Spleen (tissue), 7 donors: ENCODE measurements around the gene MTCP1.

ENCODE experiments used
- POLR2A ChIP-seq, 3 donors: fragments of 450-650 bp; IDR thresholded peaks; one replicate each; pipeline ENCODE4 v1.5.1; 2017; ENCODE audit warnings: antibody characterized with exemption in 3 of 3, mild to moderate bottlenecking in 1 of 3
- POLR2AphosphoS5 ChIP-seq, 3 donors: sonication (generic); formaldehyde crosslinking; IDR thresholded peaks; one replicate each; pipeline ENCODE4 v1.5.1; 2017; ENCODE audit warnings: antibody characterized with exemption in 3 of 3
- TF ChIP-seq, protein P1 (sequence below), 11 experiments: fragments of 200-600 bp in 7 of 11; fragments of 450-650 bp in 4 of 11; sonication (generic) in 4 of 11; IDR thresholded peaks in 8 of 11; conservative IDR thresholded peaks in 3 of 11; 1 replicate in 7 of 11; 2 replicates in 4 of 11; pipeline versions ENCODE4 v1.4.0 to v1.8.0; 2016 to 2021; ENCODE audit warnings: antibody characterized with exemption in 11 of 11, inconsistent platforms in 4 of 11, mild to moderate bottlenecking in 1 of 11
- donor health status: DM: no; HTN: no; CAD: no; lungs with moderate emphysema.
- donor health status: DM: no; HTN: no; CAD: no.
- donor health status: DM: no; HTN: no; CAD: no.

GRCh38 chrX:155105919-155106318 lies 35.0 kb upstream of the MTCP1 start:
- TF ChIP-seq, protein P1, sequence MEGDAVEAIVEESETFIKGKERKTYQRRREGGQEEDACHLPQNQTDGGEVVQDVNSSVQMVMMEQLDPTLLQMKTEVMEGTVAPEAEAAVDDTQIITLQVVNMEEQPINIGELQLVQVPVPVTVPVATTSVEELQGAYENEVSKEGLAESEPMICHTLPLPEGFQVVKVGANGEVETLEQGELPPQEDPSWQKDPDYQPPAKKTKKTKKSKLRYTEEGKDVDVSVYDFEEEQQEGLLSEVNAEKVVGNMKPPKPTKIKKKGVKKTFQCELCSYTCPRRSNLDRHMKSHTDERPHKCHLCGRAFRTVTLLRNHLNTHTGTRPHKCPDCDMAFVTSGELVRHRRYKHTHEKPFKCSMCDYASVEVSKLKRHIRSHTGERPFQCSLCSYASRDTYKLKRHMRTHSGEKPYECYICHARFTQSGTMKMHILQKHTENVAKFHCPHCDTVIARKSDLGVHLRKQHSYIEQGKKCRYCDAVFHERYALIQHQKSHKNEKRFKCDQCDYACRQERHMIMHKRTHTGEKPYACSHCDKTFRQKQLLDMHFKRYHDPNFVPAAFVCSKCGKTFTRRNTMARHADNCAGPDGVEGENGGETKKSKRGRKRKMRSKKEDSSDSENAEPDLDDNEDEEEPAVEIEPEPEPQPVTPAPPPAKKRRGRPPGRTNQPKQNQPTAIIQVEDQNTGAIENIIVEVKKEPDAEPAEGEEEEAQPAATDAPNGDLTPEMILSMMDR (IDR thresholded peaks at IDR 0.05 in 8 of 11, conservative IDR thresholded peaks at IDR 0.05 in 3 of 11): no peak
- TF ChIP-seq POLR2A (IDR thresholded peaks at IDR 0.05) (no peak), POLR2AphosphoS5 (IDR thresholded peaks at IDR 0.05) (no peak)
